Measurements from ENCODE around the gene BAD.

The BAD gene

DNA sequence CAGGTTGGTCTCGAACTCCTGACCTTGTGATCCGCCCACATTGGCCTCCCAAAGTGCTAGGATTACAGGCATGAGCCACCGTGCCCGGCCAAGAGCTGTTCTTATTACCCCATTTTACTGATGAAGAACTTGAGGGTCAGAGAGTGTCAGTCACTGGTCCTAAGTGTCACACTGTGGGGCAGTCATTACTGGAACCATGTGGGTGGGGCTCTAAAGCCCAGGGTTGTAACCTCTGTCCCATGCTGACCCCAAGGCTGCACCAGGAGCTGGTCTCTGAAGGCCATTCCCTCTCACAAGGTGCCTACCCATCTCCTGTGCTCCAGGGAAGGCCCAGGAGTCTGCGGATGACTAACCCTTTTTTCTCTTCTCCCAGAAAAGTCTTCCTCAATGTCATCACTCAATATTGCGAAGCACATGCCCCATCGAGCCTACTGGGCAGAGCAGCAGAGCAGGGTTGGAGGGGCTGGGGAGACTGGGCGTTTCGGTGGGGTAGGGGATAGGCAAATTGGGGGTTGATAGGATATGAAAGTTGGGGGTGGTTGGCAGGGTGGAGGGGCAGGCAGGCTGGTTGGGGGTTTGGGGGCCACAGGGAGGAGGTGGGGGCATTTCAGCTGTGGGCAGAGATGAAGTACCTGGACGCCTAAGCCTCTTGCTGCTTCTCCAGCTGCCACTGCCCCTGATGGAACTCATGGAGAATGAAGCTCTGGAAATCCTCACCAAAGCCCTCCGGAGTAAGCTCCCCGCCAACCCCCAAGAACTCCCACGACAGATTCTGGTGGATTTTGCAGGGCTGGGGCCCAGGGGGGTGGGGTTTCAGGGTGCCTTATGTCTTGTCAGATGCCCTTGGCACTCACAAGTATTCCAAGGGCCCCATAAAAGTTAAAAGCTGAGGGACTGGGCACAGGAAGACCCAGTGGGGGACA is 18.9 kb upstream of the BAD start:
- ATAC-seq: no peak

GRCh38 chr11:64299847-64300648 is 15.6 kb upstream of the BAD start, which contains the start of gene CATSPERZ:
TSS of gene CATSPERZ (plus strand) at chr11:64300358. CDS start at chr11:64300411, 53 bp downstream.
- no peak for ATAC-seq
- no peak for TF ChIP-seq ISL1 (CRISPR knock-in tag; IDR thresholded peaks at IDR 0.05)
- TF ChIP-seq RARB (CRISPR knock-in tag; IDR thresholded peaks at IDR 0.05): no peak
- no peak for TF ChIP-seq ZNF565 (CRISPR knock-in tag; conservative IDR thresholded peaks at IDR 0.05; ENCODE audit: low read depth)
- TF ChIP-seq, protein P1, sequence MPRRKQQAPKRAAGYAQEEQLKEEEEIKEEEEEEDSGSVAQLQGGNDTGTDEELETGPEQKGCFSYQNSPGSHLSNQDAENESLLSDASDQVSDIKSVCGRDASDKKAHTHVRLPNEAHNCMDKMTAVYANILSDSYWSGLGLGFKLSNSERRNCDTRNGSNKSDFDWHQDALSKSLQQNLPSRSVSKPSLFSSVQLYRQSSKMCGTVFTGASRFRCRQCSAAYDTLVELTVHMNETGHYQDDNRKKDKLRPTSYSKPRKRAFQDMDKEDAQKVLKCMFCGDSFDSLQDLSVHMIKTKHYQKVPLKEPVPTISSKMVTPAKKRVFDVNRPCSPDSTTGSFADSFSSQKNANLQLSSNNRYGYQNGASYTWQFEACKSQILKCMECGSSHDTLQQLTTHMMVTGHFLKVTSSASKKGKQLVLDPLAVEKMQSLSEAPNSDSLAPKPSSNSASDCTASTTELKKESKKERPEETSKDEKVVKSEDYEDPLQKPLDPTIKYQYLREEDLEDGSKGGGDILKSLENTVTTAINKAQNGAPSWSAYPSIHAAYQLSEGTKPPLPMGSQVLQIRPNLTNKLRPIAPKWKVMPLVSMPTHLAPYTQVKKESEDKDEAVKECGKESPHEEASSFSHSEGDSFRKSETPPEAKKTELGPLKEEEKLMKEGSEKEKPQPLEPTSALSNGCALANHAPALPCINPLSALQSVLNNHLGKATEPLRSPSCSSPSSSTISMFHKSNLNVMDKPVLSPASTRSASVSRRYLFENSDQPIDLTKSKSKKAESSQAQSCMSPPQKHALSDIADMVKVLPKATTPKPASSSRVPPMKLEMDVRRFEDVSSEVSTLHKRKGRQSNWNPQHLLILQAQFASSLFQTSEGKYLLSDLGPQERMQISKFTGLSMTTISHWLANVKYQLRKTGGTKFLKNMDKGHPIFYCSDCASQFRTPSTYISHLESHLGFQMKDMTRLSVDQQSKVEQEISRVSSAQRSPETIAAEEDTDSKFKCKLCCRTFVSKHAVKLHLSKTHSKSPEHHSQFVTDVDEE (CRISPR knock-in tag; IDR thresholded peaks at IDR 0.05): no peak
- no peak for TF ChIP-seq ESRRG (CRISPR knock-in tag; IDR thresholded peaks at IDR 0.05)
- no peak for TF ChIP-seq TOX (CRISPR knock-in tag; IDR thresholded peaks at IDR 0.05; ENCODE audit: borderline replicate concordance)
- no peak for TF ChIP-seq GLIS3 (CRISPR knock-in tag; IDR thresholded peaks at IDR 0.05)
- no peak for TF ChIP-seq SNAI2 (CRISPR knock-in tag; IDR thresholded peaks at IDR 0.05)
- TF ChIP-seq POU6F1 (CRISPR knock-in tag; IDR thresholded peaks at IDR 0.05; ENCODE audit: borderline replicate concordance, low read depth): no peak

More for the DNA sequence above, 18.9 kb upstream of the BAD start:
- TF ChIP-seq OSR1 (CRISPR knock-in tag; IDR thresholded peaks at IDR 0.05): no peak
- TF ChIP-seq CSRNP3 (CRISPR knock-in tag; IDR thresholded peaks at IDR 0.05): no peak
- TF ChIP-seq PATZ1 (CRISPR knock-in tag; IDR thresholded peaks at IDR 0.05; ENCODE audit: borderline replicate concordance): no peak
- TF ChIP-seq POU6F1 (CRISPR knock-in tag; IDR thresholded peaks at IDR 0.05; ENCODE audit: borderline replicate concordance, low read depth): no peak
- no peak for TF ChIP-seq ZFP3 (CRISPR knock-in tag; IDR thresholded peaks at IDR 0.05)
- no peak for TF ChIP-seq SNAI2 (CRISPR knock-in tag; IDR thresholded peaks at IDR 0.05)
- no peak for TF ChIP-seq RARB (CRISPR knock-in tag; IDR thresholded peaks at IDR 0.05)
- TF ChIP-seq, protein P1 (CRISPR knock-in tag; IDR thresholded peaks at IDR 0.05): no peak
- no peak for TF ChIP-seq ARNTL (CRISPR knock-in tag; IDR thresholded peaks at IDR 0.05; ENCODE audit: borderline replicate concordance, low read depth)
- TF ChIP-seq ZNF8 (CRISPR knock-in tag; IDR thresholded peaks at IDR 0.05): no peak
- no peak for TF ChIP-seq ZNF70 (CRISPR knock-in tag; IDR thresholded peaks at IDR 0.05)
